ENCODE data around the gene RAI1.
"Not testable (repeated sequence)": the region's sequence is repeated elsewhere in the genome, so short reads cannot be mapped to it uniquely, and the experiment has no call there.

The RAI1 gene

DNA sequence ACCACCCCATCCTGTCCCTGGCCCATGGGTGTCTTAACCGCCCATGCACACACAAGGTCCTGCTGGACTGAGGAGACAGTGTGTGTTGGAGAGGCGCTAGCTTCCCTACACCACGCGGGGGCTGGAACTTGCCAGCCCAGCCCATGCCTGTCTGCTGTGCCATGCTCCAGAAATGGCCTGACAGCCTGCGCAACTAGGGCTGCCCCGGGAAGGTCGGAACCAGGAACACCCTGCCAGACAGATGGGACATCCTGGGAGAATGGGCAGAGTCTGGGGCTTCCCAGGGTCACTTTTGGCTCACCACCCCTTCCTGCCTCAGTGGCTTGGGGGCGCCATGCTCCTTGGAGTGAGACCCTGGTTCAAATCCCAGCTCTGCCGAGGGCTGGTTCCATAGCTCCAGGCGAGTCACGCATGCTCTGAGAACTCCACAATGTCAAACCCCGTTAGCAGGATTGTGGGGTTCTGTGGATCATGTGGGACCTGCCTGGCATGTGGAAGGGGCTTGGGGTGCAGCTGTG, 119.3 kb downstream of the RAI1 start:
- DNase-seq (ENCODE audit: low spot score), result no peak

DNA sequence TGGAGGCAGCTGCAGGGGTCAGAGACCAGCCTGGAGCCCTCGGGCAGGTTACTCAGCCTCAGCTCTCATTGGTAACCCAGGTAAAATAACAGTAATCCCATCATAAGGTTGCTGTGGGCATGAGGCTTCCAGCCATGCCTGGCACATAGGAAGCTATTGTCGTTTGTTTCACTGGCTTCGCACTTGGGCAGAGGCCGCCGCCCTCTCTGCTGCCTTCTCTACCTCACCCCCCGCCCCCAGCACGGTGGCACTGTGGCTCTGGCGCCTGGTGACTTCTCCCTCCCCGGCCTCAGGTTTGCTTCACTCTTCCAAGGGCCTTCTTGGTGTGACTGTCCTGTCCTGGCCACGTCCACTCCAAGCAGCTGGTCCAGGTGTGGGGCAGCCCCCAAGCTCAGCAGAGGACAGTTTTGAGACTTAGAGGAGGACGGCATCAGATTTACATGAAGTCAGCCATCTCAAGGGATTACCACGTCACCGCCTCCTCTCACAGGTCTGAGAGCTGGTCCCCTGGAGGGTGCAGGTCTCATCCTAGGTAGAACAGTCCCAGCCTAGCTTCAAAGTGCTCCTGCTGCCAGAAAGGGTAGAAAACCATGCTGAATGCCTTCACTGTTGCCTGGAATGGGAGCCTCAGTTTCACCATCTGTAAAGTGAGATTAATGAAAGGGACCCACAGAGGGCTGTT, 120.7 kb downstream of the RAI1 start:
- DNase-seq (ENCODE audit: low spot score), result no peak

DNA sequence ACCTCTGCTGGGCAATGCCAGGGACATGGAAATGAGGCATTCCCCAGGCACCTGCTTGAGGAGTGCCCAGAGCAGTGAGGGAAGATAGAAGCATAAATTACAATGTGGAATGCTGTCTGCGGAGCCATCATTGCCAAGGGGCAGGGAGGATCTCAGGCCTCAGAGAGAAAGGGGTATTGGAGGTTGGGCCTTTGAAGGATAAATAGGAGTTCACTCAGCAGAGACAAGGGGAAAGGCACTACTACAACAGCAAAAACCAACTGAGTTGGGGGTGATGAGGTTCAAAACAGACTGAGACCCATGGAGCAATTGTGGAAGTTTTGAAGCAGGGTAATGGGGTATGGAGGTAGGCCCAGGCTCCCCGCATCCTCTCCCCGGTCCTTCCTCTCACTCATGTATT, 122.7 kb downstream of the RAI1 start:
- DNase-seq (ENCODE audit: low spot score), result no peak

DNA sequence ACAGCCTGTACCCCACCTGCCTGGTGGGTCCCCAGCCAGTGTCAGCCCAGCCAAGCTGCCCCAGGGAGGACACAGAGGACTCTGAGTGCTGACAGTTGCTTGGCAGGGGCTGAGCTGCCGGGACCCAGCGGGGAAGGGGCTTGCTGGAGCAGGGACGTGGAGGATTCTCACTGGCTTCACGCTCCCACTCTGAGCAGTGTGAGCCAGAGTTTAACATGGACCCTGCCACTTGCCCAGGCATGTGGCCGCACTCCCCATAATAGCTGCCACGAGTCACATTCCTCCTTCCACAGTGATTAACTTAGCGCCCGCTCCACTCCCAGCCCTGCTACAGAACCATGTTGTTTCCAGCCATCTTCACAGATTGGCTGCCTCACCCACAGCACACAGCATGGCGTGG, 124.3 kb downstream of the RAI1 start:
- no peak for DNase-seq (ENCODE audit: low spot score)

DNA sequence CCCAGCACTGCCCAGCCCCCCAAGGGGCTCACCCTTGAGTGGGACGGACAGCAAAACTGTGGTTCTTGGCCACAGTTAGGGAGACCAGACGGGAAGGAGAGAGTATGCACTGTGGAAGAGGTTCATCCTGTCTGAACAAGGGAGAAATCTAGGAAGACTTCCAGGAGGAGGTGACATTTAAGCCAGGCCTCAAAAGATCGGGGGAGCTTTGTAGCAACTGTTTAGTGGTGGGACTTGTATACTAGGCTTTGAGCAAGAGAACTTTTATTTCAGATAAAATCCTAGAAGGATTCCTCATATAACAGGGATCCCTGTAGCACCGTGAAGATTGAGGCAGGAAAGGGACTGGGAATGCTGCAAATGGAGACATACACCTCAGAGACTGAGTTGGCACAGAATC, 124.8 kb downstream of the RAI1 start:
- no peak for DNase-seq (ENCODE audit: low spot score)

DNA sequence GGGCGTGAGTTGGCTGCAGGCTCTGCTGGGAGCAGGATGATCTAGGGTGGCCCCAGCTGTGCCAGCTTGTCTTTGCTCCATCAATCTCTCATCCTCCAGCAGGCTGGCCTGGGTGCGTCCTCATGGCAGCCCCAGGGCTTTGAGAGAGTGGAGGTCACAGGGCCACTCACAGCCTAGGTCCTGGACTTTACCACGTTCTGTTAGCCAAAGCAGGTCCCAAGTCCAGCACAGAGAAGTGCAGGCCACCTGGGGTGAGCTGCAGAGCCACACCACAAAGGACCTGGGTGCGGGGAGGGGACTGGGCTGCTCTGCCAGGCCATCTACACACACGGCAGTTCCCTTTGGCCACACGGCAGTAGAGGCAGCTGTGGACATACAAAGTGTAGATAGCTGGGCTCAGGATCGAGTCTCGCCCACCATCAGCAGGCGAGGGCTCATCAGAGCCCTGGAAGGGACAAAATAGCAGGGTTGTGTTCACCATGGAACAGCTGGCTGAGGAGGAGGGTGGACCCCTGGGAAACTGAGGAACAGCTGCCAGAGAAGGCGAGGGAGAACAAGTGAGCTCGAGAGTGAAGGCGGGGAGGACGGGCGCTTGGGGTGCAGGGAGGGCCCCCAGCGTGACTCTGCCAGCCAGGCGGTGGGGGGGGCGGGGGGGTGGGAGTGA, 125.5 kb downstream of the RAI1 start:
- no peak for DNase-seq (ENCODE audit: low spot score)

DNA sequence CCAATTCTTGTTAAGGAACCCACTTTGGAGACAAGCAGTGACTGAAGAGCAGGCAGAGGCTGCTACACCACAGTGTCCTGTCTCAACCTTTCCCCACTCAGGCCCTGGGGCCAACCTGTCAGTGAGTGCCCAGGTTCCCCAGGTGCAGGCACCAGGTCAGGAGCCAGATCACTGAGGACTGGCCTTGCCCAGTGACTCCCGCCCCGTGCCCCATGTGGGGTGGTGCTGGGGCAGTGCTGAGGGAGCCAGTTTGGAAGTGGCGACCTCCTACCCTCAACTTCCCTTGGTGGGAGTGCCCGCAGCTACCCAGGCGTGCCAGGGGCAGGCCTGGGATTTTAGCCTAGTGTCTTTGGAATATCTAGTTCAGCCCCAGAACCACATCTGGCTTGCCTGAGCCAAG, 126.2 kb downstream of the RAI1 start:
- DNase-seq (ENCODE audit: low spot score), result no peak

DNA sequence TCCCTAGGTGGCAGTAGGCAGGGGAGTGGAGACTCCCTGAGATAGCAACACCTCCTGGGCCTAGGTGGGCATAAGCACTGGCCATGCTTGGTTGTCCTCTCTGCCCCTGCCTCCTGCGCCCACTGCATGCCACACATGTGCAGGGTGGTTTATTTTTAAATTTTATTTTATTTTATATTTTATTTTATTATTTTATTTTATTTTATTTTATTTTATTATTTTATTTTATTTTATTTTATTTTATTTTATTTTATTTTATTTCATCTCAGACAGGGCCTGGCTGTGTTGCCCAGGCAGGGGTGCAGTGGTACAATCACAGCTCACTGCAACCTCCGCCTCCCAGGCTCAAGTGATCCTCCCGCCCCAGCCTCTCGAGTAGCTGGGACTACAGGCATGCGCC, 126.9 kb downstream of the RAI1 start:
- DNase-seq (ENCODE audit: low spot score), result not testable (repeated sequence)

DNA sequence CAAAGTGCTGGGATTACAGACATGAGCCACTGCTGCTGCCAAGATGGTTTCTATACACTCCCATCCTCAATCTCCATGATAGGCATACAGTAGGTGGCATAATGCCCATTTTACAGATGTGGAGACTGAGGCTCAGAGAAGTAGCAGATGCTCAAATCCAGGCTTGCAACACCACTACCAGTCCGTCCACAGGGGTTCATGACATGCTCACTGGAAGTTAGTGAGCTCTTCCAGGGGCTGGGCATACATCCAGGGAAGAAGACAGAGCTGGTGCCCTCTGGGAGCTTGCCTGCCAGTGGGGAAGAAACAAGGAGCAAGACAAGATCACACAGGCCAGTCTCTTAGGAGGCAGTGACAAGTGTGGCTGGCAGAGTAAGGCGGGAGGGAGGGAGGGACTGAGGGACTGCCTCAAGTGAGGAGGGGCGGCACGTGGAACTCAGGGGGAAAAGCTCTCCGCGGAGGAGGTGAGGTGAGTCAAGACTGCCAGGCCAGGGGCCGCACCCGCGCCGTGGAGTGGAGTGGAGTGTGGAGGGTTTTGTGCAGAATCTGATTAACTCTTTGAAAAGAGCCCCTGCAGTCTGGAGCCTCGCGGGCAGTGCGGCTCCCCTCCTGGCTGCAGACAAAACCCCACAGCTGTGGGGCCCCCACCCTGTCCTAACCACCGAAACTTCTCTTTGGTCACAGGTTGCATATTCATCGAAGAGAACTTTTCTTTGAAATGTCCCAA, 127.6 kb downstream of the RAI1 start:
- DNase-seq (ENCODE audit: low spot score), result no peak

DNA sequence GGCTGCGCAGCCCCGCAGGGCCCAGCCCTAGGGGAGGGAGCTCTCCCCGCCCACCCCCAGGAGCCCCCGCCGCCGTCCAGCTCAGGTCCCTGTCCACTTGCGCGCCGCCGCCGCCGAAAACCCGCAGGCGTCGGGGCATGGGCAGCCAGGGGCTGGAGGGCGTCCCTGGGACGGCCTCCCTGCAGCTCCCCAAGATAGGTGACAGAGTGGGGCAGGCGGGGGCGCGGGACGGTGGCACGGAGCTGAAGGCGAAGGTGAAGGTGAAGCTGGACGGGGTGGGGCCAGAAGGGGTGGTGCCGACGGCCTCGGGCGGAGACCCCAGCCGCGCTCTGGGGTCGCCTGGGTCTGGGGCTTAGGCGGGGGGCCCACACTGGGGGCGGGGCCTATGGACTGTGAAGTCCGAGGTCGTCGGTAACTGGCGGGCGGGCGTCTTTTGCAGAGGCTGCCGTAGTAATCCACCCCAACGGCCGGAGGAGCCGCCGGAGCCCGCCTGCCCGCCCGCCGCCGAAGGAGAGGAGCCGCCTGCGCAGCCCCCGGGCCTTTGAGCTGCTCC, 128.3 kb downstream of the RAI1 start:
- no peak for DNase-seq (ENCODE audit: low spot score)

DNA sequence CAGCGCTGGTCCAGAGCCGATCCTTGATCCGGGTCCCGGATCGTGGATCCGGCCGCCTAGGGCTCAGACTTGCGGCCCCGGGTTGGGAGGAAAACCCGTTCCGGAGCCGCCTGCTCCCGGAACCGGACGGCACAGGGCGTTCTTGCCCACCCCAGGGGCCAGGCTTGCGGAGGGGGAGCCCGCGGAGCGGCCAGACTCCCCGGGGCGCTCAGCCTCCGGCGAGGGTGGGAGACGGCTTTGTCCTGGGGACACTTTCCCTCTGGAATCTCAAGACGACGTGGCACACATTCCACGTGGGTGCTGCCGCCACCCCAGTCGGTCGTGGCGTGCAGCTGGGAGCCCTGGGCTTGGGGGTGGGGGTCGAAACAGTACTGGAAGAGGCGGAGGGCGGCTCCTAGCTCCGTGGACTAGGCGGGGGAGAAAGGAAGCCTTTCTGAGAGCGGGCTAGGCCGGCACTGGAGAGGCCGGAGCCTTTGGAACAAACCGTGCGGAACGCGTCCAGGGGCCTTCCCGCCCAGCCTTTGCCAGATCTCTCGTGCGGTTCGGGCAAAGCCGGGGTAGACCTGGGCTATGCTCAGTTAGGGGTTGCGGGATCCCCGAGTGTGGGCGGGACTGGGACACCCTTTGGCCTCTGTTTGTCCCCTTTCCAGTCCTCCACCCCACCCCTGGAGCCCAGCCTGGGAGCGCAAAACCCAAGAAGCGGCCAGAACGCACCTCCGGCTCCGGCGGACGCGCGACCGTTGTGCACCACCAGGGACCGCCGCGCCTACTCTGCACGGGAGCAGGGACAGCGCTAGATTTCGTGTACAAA, 129.0 kb downstream of the RAI1 start:
- no peak for DNase-seq (ENCODE audit: low spot score)

DNA sequence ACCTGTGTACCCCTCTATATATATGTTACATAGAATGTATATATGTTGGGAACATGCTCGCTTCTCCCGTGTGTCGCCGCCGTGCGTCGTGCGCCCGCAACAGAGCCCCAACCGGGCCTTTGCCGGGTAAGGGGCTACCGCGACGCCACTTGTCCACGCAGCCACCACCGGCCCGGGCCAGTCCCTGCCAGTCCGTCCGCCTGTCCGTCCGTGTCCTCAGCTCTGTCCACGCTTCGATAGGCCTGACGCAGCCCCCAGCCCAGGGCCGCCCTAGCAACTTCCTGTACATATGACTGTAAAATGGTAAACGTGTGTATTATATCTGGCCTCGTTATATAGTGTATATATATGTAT, 129.6 kb downstream of the RAI1 start:
- no peak for DNase-seq (ENCODE audit: low spot score)

DNA sequence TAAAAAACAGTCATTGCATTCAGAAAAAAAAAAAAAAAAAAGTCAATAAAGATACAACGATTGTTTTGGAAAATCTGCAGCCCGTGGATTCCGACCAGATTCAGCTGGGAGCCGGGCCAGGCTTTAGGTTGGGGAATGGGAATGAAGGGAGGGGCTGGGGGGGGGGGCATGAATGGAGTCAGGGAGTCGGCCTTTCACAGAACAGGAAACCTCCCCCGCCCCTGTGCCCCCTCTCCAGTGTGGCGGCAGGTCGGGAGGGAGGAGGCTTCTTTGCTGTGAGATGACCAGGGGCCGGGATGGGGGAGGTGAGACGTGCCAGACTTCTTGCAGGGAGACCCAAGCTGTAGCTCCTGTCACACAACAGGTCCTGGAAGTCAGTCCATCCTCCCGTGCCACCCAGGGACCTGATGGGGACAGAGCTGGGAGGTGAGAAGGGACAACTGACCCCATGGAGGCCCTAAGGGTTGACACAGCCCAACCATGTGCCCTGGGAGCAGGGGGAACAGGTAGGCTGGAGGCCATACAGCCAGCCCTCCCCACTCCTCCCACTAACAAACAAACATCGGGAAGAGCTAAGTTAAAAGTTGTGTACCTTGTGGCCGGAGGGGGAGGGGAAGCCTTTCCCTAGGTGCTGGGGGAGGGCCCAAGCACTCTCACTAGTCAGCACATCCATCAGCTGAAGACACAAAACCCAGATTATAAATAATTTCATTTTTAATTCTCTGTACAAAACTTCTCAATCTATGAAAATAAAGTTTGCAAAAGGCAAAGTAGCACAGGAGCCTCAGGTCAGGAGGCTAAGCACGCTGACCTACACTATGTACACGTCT, 130.3 kb downstream of the RAI1 start:
- DNase-seq (ENCODE audit: low spot score), result no peak

DNA sequence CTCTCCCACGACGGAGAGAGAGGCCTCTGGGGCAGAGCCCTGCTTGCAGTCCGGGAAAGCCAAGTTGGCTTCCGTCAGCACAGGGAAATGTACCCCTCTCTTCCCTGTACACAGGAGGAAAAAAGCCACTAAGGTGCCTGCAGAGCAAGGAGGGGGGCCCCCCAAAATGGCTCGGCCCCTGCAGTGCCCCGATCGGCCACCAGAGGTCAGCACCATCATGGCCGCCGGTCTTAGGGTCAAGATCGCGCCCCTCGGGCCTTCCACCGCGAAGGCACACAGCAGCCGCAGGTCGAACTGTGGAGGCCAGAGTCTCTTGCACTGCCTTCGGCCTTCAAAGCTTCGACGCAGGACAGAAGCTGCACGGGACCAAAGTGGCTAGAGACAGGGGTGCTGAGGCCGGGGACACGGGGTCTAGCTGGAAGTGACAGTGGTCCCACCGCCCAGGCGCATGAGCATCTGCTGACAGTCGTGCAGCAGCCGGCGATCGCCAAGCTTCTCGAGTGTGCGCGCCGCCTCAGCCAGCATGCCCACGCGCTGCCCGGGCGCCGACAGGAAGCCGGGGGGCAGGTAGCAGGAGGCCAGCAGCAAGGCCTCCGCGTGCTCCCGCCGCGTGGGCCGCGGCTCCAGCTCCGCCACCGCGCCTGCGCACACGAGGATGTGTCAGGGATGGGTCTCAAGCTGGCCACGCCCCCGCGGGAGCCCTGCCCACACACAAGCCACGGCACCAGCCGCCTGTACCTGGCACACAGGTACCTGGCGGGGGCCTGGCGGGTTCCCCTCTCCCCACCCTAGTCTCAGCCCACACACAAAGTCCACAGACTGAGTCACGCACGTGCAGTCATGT, 131.2 kb downstream of the RAI1 start:
- peak; percentile 89 for DNase-seq (ENCODE audit: low spot score)

DNA sequence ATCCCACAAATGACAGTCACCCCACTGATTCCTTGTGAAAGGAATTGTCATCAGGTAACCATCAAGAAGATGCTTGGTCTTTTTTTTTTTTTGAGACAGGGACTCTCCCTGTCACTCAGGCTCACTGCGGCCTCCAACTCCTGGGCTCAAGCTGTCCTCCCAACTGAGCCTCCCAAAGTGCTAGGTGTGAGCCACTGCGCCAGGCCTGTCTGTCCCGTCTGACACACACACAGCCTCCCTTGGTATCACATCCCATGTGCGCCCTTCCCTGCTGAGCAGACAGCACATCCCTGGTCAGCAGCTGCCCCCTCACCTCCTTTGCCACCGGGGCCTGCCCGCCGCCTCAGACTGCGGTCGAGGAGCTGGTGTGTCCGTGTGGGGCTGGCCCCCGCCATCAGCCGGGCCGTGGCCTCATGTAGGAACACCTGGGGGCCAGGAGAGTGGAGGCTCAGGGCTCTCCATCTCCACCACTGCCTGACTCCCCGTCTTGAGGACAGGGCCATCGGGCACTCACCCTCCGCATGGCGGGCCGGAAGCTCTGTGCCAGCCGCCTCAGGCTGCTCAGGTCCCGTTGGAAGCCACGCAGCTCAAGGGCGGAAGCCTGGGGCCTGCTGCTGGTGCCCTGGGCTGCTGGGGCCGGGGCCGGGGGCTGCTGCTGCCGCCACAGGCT, 131.9 kb downstream of the RAI1 start:
- no peak for DNase-seq (ENCODE audit: low spot score)

DNA sequence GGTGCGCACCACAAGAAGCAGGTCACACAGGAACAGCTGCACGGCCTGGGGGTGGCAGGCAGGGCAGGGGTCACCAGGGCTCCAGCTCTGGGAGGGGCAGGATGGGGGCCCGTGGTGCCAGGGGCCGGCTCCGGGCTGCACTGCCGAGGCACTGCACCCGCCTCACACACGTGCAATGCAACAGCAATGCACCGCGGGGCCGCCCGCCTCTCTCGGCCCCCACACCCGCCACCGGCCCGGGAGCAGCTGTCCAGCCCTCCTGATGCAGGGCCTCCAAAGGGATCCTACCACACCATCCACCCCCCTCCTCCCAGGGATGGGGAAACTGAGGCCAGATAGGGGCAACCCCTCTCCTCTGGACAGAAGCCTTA, 132.5 kb downstream of the RAI1 start:
- DNase-seq (ENCODE audit: low spot score), result no peak

DNA sequence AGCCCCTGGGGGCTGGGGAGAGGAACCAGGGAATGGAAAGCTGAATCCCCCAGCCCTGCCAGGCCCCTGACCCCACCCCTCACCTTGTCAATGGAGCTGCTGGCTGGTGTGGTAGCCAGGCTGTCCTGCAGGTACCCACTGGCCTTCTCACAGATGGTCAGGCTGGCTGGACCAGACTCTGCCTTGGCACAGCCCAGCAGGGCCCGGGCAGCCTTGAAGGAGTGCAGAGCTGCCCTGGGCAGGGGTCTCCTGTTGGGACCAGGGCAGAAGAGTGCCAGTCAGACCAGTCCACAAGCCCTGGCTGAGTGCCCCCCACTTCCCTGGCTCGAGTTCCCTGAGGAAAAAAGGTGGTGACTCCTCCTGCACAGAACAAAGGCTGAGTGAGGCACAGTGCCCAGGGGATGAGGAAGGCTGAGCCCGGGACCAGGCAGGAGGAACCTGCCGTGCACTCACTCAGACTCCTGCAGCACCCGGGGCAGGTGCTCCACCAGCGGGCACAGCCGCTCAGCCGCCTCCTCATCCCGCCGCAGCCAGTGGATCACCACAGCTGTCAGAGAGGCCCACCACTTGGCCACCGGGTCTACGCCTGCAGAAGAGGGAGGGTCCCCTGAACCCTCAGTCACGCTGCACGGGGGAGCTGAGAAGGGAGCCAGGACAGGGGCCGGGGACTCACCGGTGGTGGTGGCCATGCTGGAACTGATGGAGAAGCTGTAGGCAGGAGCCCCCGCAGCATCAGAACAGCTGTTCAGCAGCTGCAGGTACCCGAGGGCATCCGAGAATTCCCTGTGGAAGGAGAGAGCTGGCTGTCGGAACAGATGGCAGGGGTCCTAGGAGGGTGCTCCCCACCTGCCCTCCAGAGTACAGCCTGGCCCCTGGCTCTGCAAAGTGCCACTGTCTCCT, 133.2 kb downstream of the RAI1 start:
- no peak for DNase-seq (ENCODE audit: low spot score)

DNA sequence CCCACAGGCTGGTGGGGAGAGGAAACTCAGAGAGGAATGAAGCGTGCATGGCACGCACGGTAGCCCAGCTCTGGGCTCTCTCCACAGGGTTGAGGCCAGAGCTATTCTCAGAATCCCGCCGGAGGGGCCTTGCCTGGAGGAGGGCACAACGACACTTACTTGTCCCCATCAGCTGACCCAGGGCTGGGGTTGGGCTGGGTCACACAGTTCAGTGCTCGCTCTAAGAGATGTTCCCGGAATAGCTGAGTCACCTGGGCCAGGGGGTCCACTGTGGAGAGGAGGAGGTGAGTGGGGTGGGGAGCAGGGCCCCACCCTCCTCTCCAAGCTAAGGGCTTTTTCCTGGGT, 133.8 kb downstream of the RAI1 start:
- DNase-seq (ENCODE audit: low spot score), result no peak
